Trophoblast cell (in vitro differentiated cells and primary cell): ENCODE measurements around the gene APPBP2.

ENCODE experiments used
- DNase-seq, 2 donors: peaks; one replicate each; pipeline ENCODE4 v3.0.0-alpha.2; 2016
- H2AFZ ChIP-seq: 2 replicates; pipeline ENCODE4 v1.6.1; 2013; ENCODE audit warnings: low read length, moderate library complexity, mild to moderate bottlenecking; ENCODE audit not compliant: insufficient read depth, poor library complexity
- H2AK5ac ChIP-seq: 2 replicates; pipeline ENCODE4 v1.6.1; 2013; ENCODE audit warnings: mild to moderate bottlenecking, low read length
- H2BK120ac ChIP-seq: 2 replicates; pipeline ENCODE4 v1.6.1; 2013; ENCODE audit warnings: low read length, mild to moderate bottlenecking, moderate library complexity; ENCODE audit not compliant: insufficient read depth, poor library complexity
- H2BK12ac ChIP-seq: 2 replicates; pipeline ENCODE4 v1.6.1; 2013; ENCODE audit warnings: mild to moderate bottlenecking, low read length, moderate library complexity
- H2BK5ac ChIP-seq: 2 replicates; pipeline ENCODE4 v1.6.1; 2013; ENCODE audit warnings: low read length, low read depth, moderate library complexity, mild to moderate bottlenecking; ENCODE audit not compliant: poor library complexity
- H3K14ac ChIP-seq: 2 replicates; pipeline ENCODE4 v1.6.1; 2013; ENCODE audit warnings: mild to moderate bottlenecking, low read length
- H3K18ac ChIP-seq: 2 replicates; pipeline ENCODE4 v1.6.1; 2013; ENCODE audit warnings: mild to moderate bottlenecking, low read length
- H3K23ac ChIP-seq: 2 replicates; pipeline ENCODE4 v1.6.1; 2013; ENCODE audit warnings: low read length
- H3K27ac ChIP-seq: 2 replicates; pipeline ENCODE4 v1.5.1; 2013; ENCODE audit warnings: low read depth, mild to moderate bottlenecking, inconsistent platforms, low read length, moderate library complexity
- H3K27me3 ChIP-seq: 2 replicates; pipeline ENCODE4 v1.6.1; 2013; ENCODE audit warnings: inconsistent platforms, mild to moderate bottlenecking, low read length, moderate library complexity; ENCODE audit not compliant: insufficient read depth
- H3K36me3 ChIP-seq, 2 experiments: 1 replicate in 1 of 2; 2 replicates in 1 of 2; pipeline ENCODE4 v1.6.1; 2013; ENCODE audit warnings: low read length in 2 of 2, mild to moderate bottlenecking in 2 of 2, moderate library complexity in 1 of 2; ENCODE audit not compliant: insufficient read depth in 2 of 2, control insufficient read depth in 1 of 2
- H3K4ac ChIP-seq: 2 replicates; pipeline ENCODE4 v1.6.1; 2013; ENCODE audit warnings: low read depth, mild to moderate bottlenecking, low read length, moderate library complexity
- H3K4me1 ChIP-seq, 2 experiments: 1 replicate in 1 of 2; 2 replicates in 1 of 2; pipeline ENCODE4 v1.6.1; 2013; ENCODE audit warnings: low read length in 2 of 2, mild to moderate bottlenecking in 2 of 2, moderate library complexity in 1 of 2; ENCODE audit not compliant: insufficient read depth in 2 of 2, control insufficient read depth in 1 of 2
- H3K4me2 ChIP-seq: 2 replicates; pipeline ENCODE4 v1.6.1; 2013; ENCODE audit warnings: inconsistent platforms, mild to moderate bottlenecking, low read length, moderate library complexity
- H3K4me3 ChIP-seq: 2 replicates; pipeline ENCODE4 v1.5.1; 2013; ENCODE audit warnings: mild to moderate bottlenecking, low read depth, low read length, inconsistent platforms
- H3K79me1 ChIP-seq: one replicate; pipeline ENCODE4 v1.6.1; 2013; ENCODE audit warnings: low read length
- H3K79me2 ChIP-seq: 2 replicates; pipeline ENCODE4 v1.6.1; 2013; ENCODE audit warnings: low read length, mild to moderate bottlenecking; ENCODE audit not compliant: control insufficient read depth, insufficient read depth, poor library complexity
- H3K9ac ChIP-seq: 2 replicates; pipeline ENCODE4 v1.6.1; 2013; ENCODE audit warnings: mild to moderate bottlenecking, low read length
- H3K9me3 ChIP-seq: 2 replicates; pipeline ENCODE4 v1.6.1; 2013; ENCODE audit warnings: low read depth, mild to moderate bottlenecking, control low read depth, inconsistent platforms, low read length; ENCODE audit not compliant: insufficient read depth
- H4K12ac ChIP-seq: 2 replicates; pipeline ENCODE4 v1.6.1; 2013; ENCODE audit warnings: low read depth, mild to moderate bottlenecking, low read length, moderate library complexity
- H4K8ac ChIP-seq: 2 replicates; pipeline ENCODE4 v1.6.1; 2013; ENCODE audit warnings: low read depth, mild to moderate bottlenecking, low read length, moderate library complexity
- H4K91ac ChIP-seq: one replicate; pipeline ENCODE4 v1.6.1; 2013; ENCODE audit warnings: low read depth, mild to moderate bottlenecking, low read length, moderate library complexity
- WGBS: extraction: QIAGEN DNeasy Blood & Tissue Kit; methylation state at CpG from one replicate; pipeline ENCODE4 v1.1.7; 2013; ENCODE audit warnings: missing lambda C conversion rate; ENCODE audit not compliant: insufficient read length, insufficient coverage; ENCODE audit errors: extremely low coverage; 5-methylcytosine and 5-hydroxymethylcytosine counted together

Gene APPBP2

GRCh38 chr17:60527701-60528100 lies 1.7 kb upstream of the APPBP2 start:
- no peak overlapping the region for H2AK5ac ChIP-seq
- H3K9ac ChIP-seq = no peak overlapping the region
- H2AFZ ChIP-seq = no peak overlapping the region
- peaks cover 4 to 7% of the 10 kb centered on the region in 2 experiments for H3K4me1 ChIP-seq
- H4K12ac ChIP-seq = no peak overlapping the region
- no peaks in the 10 kb centered on the region for H3K27me3 ChIP-seq
- no peak overlapping the region for H2BK5ac ChIP-seq
- no peaks in the 10 kb centered on the region for H3K9me3 ChIP-seq
- H3K4me2 ChIP-seq = no peak overlapping the region
- no CpG with 5 or more reads among the region's 2 CpGs for WGBS
- no peak overlapping the region for H3K4ac ChIP-seq
- peaks cover 16% of the 10 kb centered on the region for H3K79me2 ChIP-seq
- H4K8ac ChIP-seq = no peak overlapping the region
- no peak overlapping the region for H2BK120ac ChIP-seq
- no peaks in the 10 kb centered on the region for H3K36me3 ChIP-seq
- H3K27ac ChIP-seq = no peak overlapping the region
- no peak overlapping the region for H2BK12ac ChIP-seq
- H3K4me3 ChIP-seq = no peak overlapping the region
- no peak for DNase-seq
- no peak overlapping the region for H4K91ac ChIP-seq
- peaks cover 21% of the 10 kb centered on the region for H3K79me1 ChIP-seq
- no peak overlapping the region for H3K18ac ChIP-seq
- no peak overlapping the region for H3K23ac ChIP-seq
- H3K14ac ChIP-seq = no peak overlapping the region

GRCh38 chr17:60526726-60527125 lies 684 bp upstream of the APPBP2 start:
- Histone ChIP-seq H3K14ac (no peak overlapping the region), H3K18ac (no peak overlapping the region), H3K4me2 (peak overlapping the region; percentile 78), H3K9ac (no peak overlapping the region), H3K27ac (no peak overlapping the region), H2BK120ac (no peak overlapping the region), H3K79me2 (peaks cover 18% of the 10 kb centered on the region), H3K36me3 (peaks cover 0 to 3% of the 10 kb centered on the region in 2 experiments), H2AFZ (no peak overlapping the region), H3K4ac (peak overlapping the region; percentile 50), H4K8ac (no peak overlapping the region), H3K9me3 (no peaks in the 10 kb centered on the region), H3K23ac (no peak overlapping the region), H3K4me3 (no peak overlapping the region), H2AK5ac (no peak overlapping the region), H4K91ac (no peak overlapping the region), H3K4me1 (peaks cover 7 to 9% of the 10 kb centered on the region in 2 experiments), H2BK12ac (no peak overlapping the region), H3K27me3 (no peaks in the 10 kb centered on the region), H3K79me1 (peaks cover 21% of the 10 kb centered on the region), H2BK5ac (no peak overlapping the region), H4K12ac (no peak overlapping the region)
- no CpG with 5 or more reads among the region's 6 CpGs for WGBS
- peak in 1 of 2 donors; percentile 37 for DNase-seq

- peak overlapping the region; percentile 99 for H3K27ac ChIP-seq
- peak overlapping the region; percentile 96 for H2AFZ ChIP-seq
- peaks cover 24% of the 10 kb centered on the region for H3K79me2 ChIP-seq
- peak overlapping the region; percentile 29 for H2BK12ac ChIP-seq
- H4K8ac ChIP-seq = peak overlapping the region; percentile 99
- peaks cover 20% of the 10 kb centered on the region for H3K79me1 ChIP-seq
- peak overlapping the region; percentile 57 for H4K12ac ChIP-seq
- H3K4me1 ChIP-seq = peaks cover 7 to 9% of the 10 kb centered on the region in 2 experiments
- peak overlapping the region; percentile 93 for H3K9ac ChIP-seq
- H3K4me2 ChIP-seq = peak overlapping the region; percentile 78
- peak in 1 of 2 donors; percentile 40 for DNase-seq
- H3K4me3 ChIP-seq = peak overlapping the region; percentile 91
- H3K14ac ChIP-seq = peak overlapping the region; percentile 100
- no CpG with 5 or more reads among the region's 11 CpGs for WGBS
- H3K23ac ChIP-seq = peak overlapping the region; percentile 63
- H3K27me3 ChIP-seq = no peaks in the 10 kb centered on the region
- no peaks in the 10 kb centered on the region for H3K9me3 ChIP-seq
- peak overlapping the region; percentile 99 for H2BK5ac ChIP-seq
- peak overlapping the region; percentile 96 for H3K4ac ChIP-seq
- peak overlapping the region; percentile 59 for H2AK5ac ChIP-seq
- peaks cover 3 to 7% of the 10 kb centered on the region in 2 experiments for H3K36me3 ChIP-seq
- H2BK120ac ChIP-seq = peak overlapping the region; percentile 86
- H4K91ac ChIP-seq = peak overlapping the region; percentile 99
- peak overlapping the region; percentile 100 for H3K18ac ChIP-seq
Observed at GRCh38 chr17:60525328-60525684, 736 bp downstream of the APPBP2 start.

GRCh38 chr17:60524463-60525327 lies 1.3 kb downstream of the APPBP2 start:
- H3K18ac ChIP-seq = no peak overlapping the region
- H2BK5ac ChIP-seq = no peak overlapping the region
- no peak overlapping the region for H2AFZ ChIP-seq
- no peak overlapping the region for H4K8ac ChIP-seq
- no peak overlapping the region for H2AK5ac ChIP-seq
- peak overlapping the region; percentile 91 for H3K4me3 ChIP-seq
- H3K79me1 ChIP-seq = peaks cover 17% of the 10 kb centered on the region
- H3K4ac ChIP-seq = peak overlapping the region; percentile 96
- H3K27me3 ChIP-seq = no peaks in the 10 kb centered on the region
- peaks cover 5 to 10% of the 10 kb centered on the region in 2 experiments for H3K36me3 ChIP-seq
- H4K91ac ChIP-seq = no peak overlapping the region
- H3K23ac ChIP-seq = no peak overlapping the region
- H2BK120ac ChIP-seq = no peak overlapping the region
- H3K79me2 ChIP-seq = peaks cover 24% of the 10 kb centered on the region
- peak overlapping the region; percentile 78 for H3K4me2 ChIP-seq
- H3K9ac ChIP-seq = peak overlapping the region; percentile 93
- no peak overlapping the region for H4K12ac ChIP-seq
- no CpG with 5 or more reads among the region's 9 CpGs for WGBS
- H2BK12ac ChIP-seq = no peak overlapping the region
- DNase-seq = no peak
- H3K27ac ChIP-seq = peak overlapping the region; percentile 99
- no peak overlapping the region for H3K14ac ChIP-seq
- H3K9me3 ChIP-seq = no peaks in the 10 kb centered on the region
- H3K4me1 ChIP-seq = peaks cover 5 to 8% of the 10 kb centered on the region in 2 experiments
